Trophoblast cell (in vitro differentiated cells and primary cell): ENCODE results near the gene SPATS1.
"Not testable (repeated sequence)": the region's sequence is repeated elsewhere in the genome, so short reads cannot be mapped to it uniquely, and the experiment has no call there.

Source experiments
- DNase-seq, 2 donors: peaks; one replicate each; pipeline ENCODE4 v3.0.0-alpha.2; 2016
- H2AFZ ChIP-seq: 2 replicates; pipeline ENCODE4 v1.6.1; 2013; ENCODE audit warnings: low read length, moderate library complexity, mild to moderate bottlenecking; ENCODE audit not compliant: insufficient read depth, poor library complexity
- H2AK5ac ChIP-seq: 2 replicates; pipeline ENCODE4 v1.6.1; 2013; ENCODE audit warnings: mild to moderate bottlenecking, low read length
- H2BK120ac ChIP-seq: 2 replicates; pipeline ENCODE4 v1.6.1; 2013; ENCODE audit warnings: low read length, mild to moderate bottlenecking, moderate library complexity; ENCODE audit not compliant: insufficient read depth, poor library complexity
- H2BK12ac ChIP-seq: 2 replicates; pipeline ENCODE4 v1.6.1; 2013; ENCODE audit warnings: mild to moderate bottlenecking, low read length, moderate library complexity
- H2BK5ac ChIP-seq: 2 replicates; pipeline ENCODE4 v1.6.1; 2013; ENCODE audit warnings: low read length, low read depth, moderate library complexity, mild to moderate bottlenecking; ENCODE audit not compliant: poor library complexity
- H3K14ac ChIP-seq: 2 replicates; pipeline ENCODE4 v1.6.1; 2013; ENCODE audit warnings: mild to moderate bottlenecking, low read length
- H3K18ac ChIP-seq: 2 replicates; pipeline ENCODE4 v1.6.1; 2013; ENCODE audit warnings: mild to moderate bottlenecking, low read length
- H3K23ac ChIP-seq: 2 replicates; pipeline ENCODE4 v1.6.1; 2013; ENCODE audit warnings: low read length
- H3K27ac ChIP-seq: 2 replicates; pipeline ENCODE4 v1.5.1; 2013; ENCODE audit warnings: low read depth, mild to moderate bottlenecking, inconsistent platforms, low read length, moderate library complexity
- H3K27me3 ChIP-seq: 2 replicates; pipeline ENCODE4 v1.6.1; 2013; ENCODE audit warnings: inconsistent platforms, mild to moderate bottlenecking, low read length, moderate library complexity; ENCODE audit not compliant: insufficient read depth
- H3K36me3 ChIP-seq, 2 experiments: 1 replicate in 1 of 2; 2 replicates in 1 of 2; pipeline ENCODE4 v1.6.1; 2013; ENCODE audit warnings: low read length in 2 of 2, mild to moderate bottlenecking in 2 of 2, moderate library complexity in 1 of 2; ENCODE audit not compliant: insufficient read depth in 2 of 2, control insufficient read depth in 1 of 2
- H3K4ac ChIP-seq: 2 replicates; pipeline ENCODE4 v1.6.1; 2013; ENCODE audit warnings: low read depth, mild to moderate bottlenecking, low read length, moderate library complexity
- H3K4me1 ChIP-seq, 2 experiments: 1 replicate in 1 of 2; 2 replicates in 1 of 2; pipeline ENCODE4 v1.6.1; 2013; ENCODE audit warnings: low read length in 2 of 2, mild to moderate bottlenecking in 2 of 2, moderate library complexity in 1 of 2; ENCODE audit not compliant: insufficient read depth in 2 of 2, control insufficient read depth in 1 of 2
- H3K4me2 ChIP-seq: 2 replicates; pipeline ENCODE4 v1.6.1; 2013; ENCODE audit warnings: inconsistent platforms, mild to moderate bottlenecking, low read length, moderate library complexity
- H3K4me3 ChIP-seq: 2 replicates; pipeline ENCODE4 v1.5.1; 2013; ENCODE audit warnings: mild to moderate bottlenecking, low read depth, low read length, inconsistent platforms
- H3K79me1 ChIP-seq: one replicate; pipeline ENCODE4 v1.6.1; 2013; ENCODE audit warnings: low read length
- H3K79me2 ChIP-seq: 2 replicates; pipeline ENCODE4 v1.6.1; 2013; ENCODE audit warnings: low read length, mild to moderate bottlenecking; ENCODE audit not compliant: control insufficient read depth, insufficient read depth, poor library complexity
- H3K9ac ChIP-seq: 2 replicates; pipeline ENCODE4 v1.6.1; 2013; ENCODE audit warnings: mild to moderate bottlenecking, low read length
- H3K9me3 ChIP-seq: 2 replicates; pipeline ENCODE4 v1.6.1; 2013; ENCODE audit warnings: low read depth, mild to moderate bottlenecking, control low read depth, inconsistent platforms, low read length; ENCODE audit not compliant: insufficient read depth
- H4K12ac ChIP-seq: 2 replicates; pipeline ENCODE4 v1.6.1; 2013; ENCODE audit warnings: low read depth, mild to moderate bottlenecking, low read length, moderate library complexity
- H4K8ac ChIP-seq: 2 replicates; pipeline ENCODE4 v1.6.1; 2013; ENCODE audit warnings: low read depth, mild to moderate bottlenecking, low read length, moderate library complexity
- H4K91ac ChIP-seq: one replicate; pipeline ENCODE4 v1.6.1; 2013; ENCODE audit warnings: low read depth, mild to moderate bottlenecking, low read length, moderate library complexity
- WGBS: extraction: QIAGEN DNeasy Blood & Tissue Kit; methylation state at CpG from one replicate; pipeline ENCODE4 v1.1.7; 2013; ENCODE audit warnings: missing lambda C conversion rate; ENCODE audit not compliant: insufficient read length, insufficient coverage; ENCODE audit errors: extremely low coverage; 5-methylcytosine and 5-hydroxymethylcytosine counted together

The SPATS1 gene

GRCh38 chr6:44327760-44328159, 14.7 kb upstream of the SPATS1 start:
- Histone ChIP-seq H3K36me3 (no peaks in the 10 kb centered on the region), H4K91ac (no peak overlapping the region), H3K4me2 (no peak overlapping the region), H2BK12ac (no peak overlapping the region), H3K9ac (no peak overlapping the region), H3K4me3 (no peak overlapping the region), H2BK5ac (no peak overlapping the region), H3K4ac (no peak overlapping the region), H3K27me3 (no peaks in the 10 kb centered on the region), H3K9me3 (no peaks in the 10 kb centered on the region), H4K8ac (no peak overlapping the region), H3K23ac (no peak overlapping the region), H3K79me2 (no peaks in the 10 kb centered on the region), H3K79me1 (no peaks in the 10 kb centered on the region), H2AK5ac (no peak overlapping the region), H3K14ac (no peak overlapping the region), H4K12ac (no peak overlapping the region), H3K18ac (no peak overlapping the region), H3K4me1 (no peaks in the 10 kb centered on the region), H2BK120ac (no peak overlapping the region), H3K27ac (no peak overlapping the region), H2AFZ (no peak overlapping the region)
- DNase-seq: no peak
- WGBS: no CpG with 5 or more reads among the region's 2 CpGs

DNA sequence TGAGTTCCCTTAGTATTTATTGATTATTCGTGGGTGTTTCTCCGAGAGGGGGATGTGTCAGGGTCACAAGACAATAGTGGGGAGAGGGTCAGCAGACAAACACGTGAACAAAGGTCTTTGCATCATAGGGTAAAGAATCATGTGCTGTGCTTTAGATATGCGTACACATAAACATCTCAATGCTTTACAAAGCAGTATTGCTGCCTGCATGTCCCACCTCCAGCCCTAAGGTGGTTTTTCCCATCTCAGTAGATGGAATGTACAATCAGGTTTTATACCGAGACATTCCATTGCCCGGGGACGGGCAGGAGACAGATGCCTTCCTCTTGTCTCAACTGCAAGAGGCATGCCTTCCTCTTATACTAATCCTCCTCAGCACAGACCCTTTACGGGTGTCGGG, 14.2 kb upstream of the SPATS1 start:
- not testable (repeated sequence) for H3K4me1 ChIP-seq, H3K9ac ChIP-seq, H3K4me2 ChIP-seq, H4K91ac ChIP-seq, H3K18ac ChIP-seq, H3K27ac ChIP-seq, H4K8ac ChIP-seq, H3K36me3 ChIP-seq, H2BK120ac ChIP-seq, H2AFZ ChIP-seq, H3K23ac ChIP-seq, H3K9me3 ChIP-seq, H3K4ac ChIP-seq, H3K14ac ChIP-seq, H2BK5ac ChIP-seq, H4K12ac ChIP-seq, H3K79me1 ChIP-seq, H2BK12ac ChIP-seq, H3K4me3 ChIP-seq, H2AK5ac ChIP-seq, H3K27me3 ChIP-seq, H3K79me2 ChIP-seq
- no CpG with 5 or more reads among the region's 9 CpGs for WGBS
- peak in 1 of 2 donors; percentile 52 for DNase-seq

DNA sequence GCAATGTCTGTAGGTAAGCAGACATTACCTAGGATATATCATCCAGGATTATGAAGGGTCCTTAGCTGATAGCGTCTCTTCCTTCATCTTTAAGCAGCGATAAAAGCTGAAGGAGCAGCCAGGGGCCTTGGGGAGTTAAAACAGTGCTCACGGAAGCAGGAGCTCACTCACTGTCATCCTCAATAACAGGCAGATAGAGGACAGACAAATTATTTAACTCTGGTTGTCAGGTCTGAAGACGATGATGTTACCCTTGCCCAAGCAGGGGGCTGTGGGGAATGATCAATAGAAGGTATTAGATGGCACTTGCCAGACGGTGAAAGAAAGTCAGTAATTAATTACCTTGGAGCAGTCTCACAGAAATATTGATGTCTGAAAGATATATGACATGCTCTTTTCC, 12.6 kb upstream of the SPATS1 start:
- Histone ChIP-seq H3K18ac (no peak overlapping the region), H3K4me2 (no peak overlapping the region), H3K9ac (no peak overlapping the region), H3K27me3 (peaks cover 2% of the 10 kb centered on the region), H3K36me3 (no peaks in the 10 kb centered on the region), H4K12ac (no peak overlapping the region), H3K14ac (no peak overlapping the region), H2AFZ (no peak overlapping the region), H3K4me1 (no peaks in the 10 kb centered on the region), H3K4ac (no peak overlapping the region), H3K4me3 (no peak overlapping the region), H4K8ac (no peak overlapping the region), H3K9me3 (no peaks in the 10 kb centered on the region), H3K79me1 (no peaks in the 10 kb centered on the region), H3K27ac (no peak overlapping the region), H2BK120ac (no peak overlapping the region), H3K23ac (no peak overlapping the region), H2BK12ac (no peak overlapping the region), H4K91ac (no peak overlapping the region), H3K79me2 (no peaks in the 10 kb centered on the region), H2BK5ac (no peak overlapping the region), H2AK5ac (no peak overlapping the region)
- DNase-seq: no peak
- whole genome bisulfite sequencing: no CpG with 5 or more reads among the region's 5 CpGs

- Histone ChIP-seq H3K14ac (no peak overlapping the region), H3K36me3 (no peaks in the 10 kb centered on the region), H2BK5ac (no peak overlapping the region), H4K12ac (no peak overlapping the region), H3K9ac (no peak overlapping the region), H2AK5ac (no peak overlapping the region), H4K8ac (no peak overlapping the region), H3K4ac (no peak overlapping the region), H3K79me1 (no peaks in the 10 kb centered on the region), H3K4me2 (no peak overlapping the region), H3K4me1 (no peaks in the 10 kb centered on the region), H2BK120ac (no peak overlapping the region), H3K79me2 (no peaks in the 10 kb centered on the region), H3K18ac (no peak overlapping the region), H3K27ac (no peak overlapping the region), H3K23ac (no peak overlapping the region), H3K4me3 (no peak overlapping the region), H2AFZ (no peak overlapping the region), H2BK12ac (no peak overlapping the region), H4K91ac (no peak overlapping the region), H3K9me3 (no peaks in the 10 kb centered on the region), H3K27me3 (peaks cover 2% of the 10 kb centered on the region)
- no CpG with 5 or more reads among the region's 7 CpGs for WGBS
- no peak for DNase-seq
Measured at GRCh38 chr6:44332585-44332984, 9.9 kb upstream of the SPATS1 start.
